ENCODE data around the gene TPM4.
"Not testable (repeated sequence)": the region's sequence is repeated elsewhere in the genome, so short reads cannot be mapped to it uniquely, and the experiment has no call there.

Gene TPM4

GRCh38 chr19:16076958-16077611, 790 bp downstream of the TPM4 start:
- peak; percentile 43 for DNase-seq (ENCODE audit: low read depth)
- peak overlapping the region; percentile 74 for H3K4me3 ChIP-seq (ENCODE audit: low read length)
- TF ChIP-seq CTCF (IDR thresholded peaks at IDR 0.05; ENCODE audit: insufficient read depth, low read depth, low read length, missing control alignments): no peak

GRCh38 chr19:16077984-16078758, 1.9 kb downstream of the TPM4 start:
- DNase-seq (ENCODE audit: low read depth): peak; percentile 87
- no peak for TF ChIP-seq CTCF (IDR thresholded peaks at IDR 0.05; ENCODE audit: insufficient read depth, low read depth, low read length, missing control alignments)
- peak overlapping the region; percentile 74 for H3K4me3 ChIP-seq (ENCODE audit: low read length)

- peak overlapping the region; percentile 74 for H3K4me3 ChIP-seq (ENCODE audit: low read length)
- DNase-seq (ENCODE audit: low read depth): peak; percentile 94
- TF ChIP-seq CTCF (IDR thresholded peaks at IDR 0.05; ENCODE audit: insufficient read depth, low read depth, low read length, missing control alignments): no peak
These were observed 2.7 kb downstream of the TPM4 start for GRCh38 chr19:16078759-16079707.

GRCh38 chr19:16084067-16084685, 7.9 kb downstream of the TPM4 start:
- H3K4me3 ChIP-seq (ENCODE audit: low read length): no peak overlapping the region

GRCh38 chr19:16085115-16085514, 8.8 kb downstream of the TPM4 start:
- no peak for TF ChIP-seq CTCF (IDR thresholded peaks at IDR 0.05; ENCODE audit: insufficient read depth, low read depth, low read length, missing control alignments)
- DNase-seq (ENCODE audit: low read depth): peak; percentile 62
- no peak overlapping the region for H3K4me3 ChIP-seq (ENCODE audit: low read length)

More at GRCh38 chr19:16084067-16084685, 7.9 kb downstream of the TPM4 start:
- TF ChIP-seq CTCF (IDR thresholded peaks at IDR 0.05; ENCODE audit: insufficient read depth, low read depth, low read length, missing control alignments): no peak
- no peak for DNase-seq (ENCODE audit: low read depth)

- H3K4me3 ChIP-seq (ENCODE audit: low read length); DNase-seq (ENCODE audit: low read depth): not testable (repeated sequence)
These were observed 11.1 kb downstream of the TPM4 start for GRCh38 chr19:16087404-16087803.
